DOHH2 (cell line): ENCODE results near the gene CNTN4.

Source experiments
- H3F3A ChIP-seq: fragments of 200-600 bp; sonication (generic), shearing (Covaris generic); 2 replicates; pipeline ENCODE4 v1.6.0; 2016; ENCODE audit warnings: antibody characterized with exemption, mild to moderate bottlenecking; ENCODE audit not compliant: control insufficient read depth, insufficient read depth
- H3K27ac ChIP-seq: fragments of 200-600 bp; sonication (generic); 2 replicates; pipeline ENCODE4 v1.5.1; 2014; ENCODE audit warnings: low read depth, mild to moderate bottlenecking, low read length, moderate library complexity
- H3K27me3 ChIP-seq: fragments of 200-600 bp; sonication (generic); 2 replicates; pipeline ENCODE4 v1.6.1; 2014; ENCODE audit warnings: mild to moderate bottlenecking, low read length, mixed read lengths; ENCODE audit not compliant: control insufficient read depth
- H3K36me3 ChIP-seq: fragments of 200-600 bp; sonication (generic); 2 replicates; pipeline ENCODE4 v1.6.1; 2014; ENCODE audit warnings: mild to moderate bottlenecking, low read length, moderate library complexity, mixed read lengths; ENCODE audit not compliant: control insufficient read depth
- H3K4me1 ChIP-seq: fragments of 200-600 bp; sonication (generic); 2 replicates; pipeline ENCODE4 v1.6.1; 2014; ENCODE audit warnings: mild to moderate bottlenecking, low read length, mixed read lengths; ENCODE audit not compliant: control insufficient read depth
- H3K4me2 ChIP-seq: fragments of 200-600 bp; sonication (generic); 2 replicates; pipeline ENCODE4 v1.6.0; 2014; ENCODE audit warnings: mild to moderate bottlenecking, low read length, moderate library complexity
- H3K4me3 ChIP-seq: fragments of 200-600 bp; sonication (generic); 2 replicates; pipeline ENCODE4 v1.5.1; 2014; ENCODE audit warnings: mild to moderate bottlenecking, low read length, mixed read lengths
- H3K79me2 ChIP-seq: fragments of 200-600 bp; sonication (generic); 2 replicates; pipeline ENCODE4 v1.6.1; 2014; ENCODE audit warnings: mild to moderate bottlenecking, low read length, mixed read lengths; ENCODE audit not compliant: control insufficient read depth
- H3K9me2 ChIP-seq: fragments of 200-600 bp; sonication (generic); replicated peaks from 2 replicates; pipeline ENCODE4 v1.6.1; 2014; ENCODE audit warnings: mild to moderate bottlenecking, low read length, mixed read lengths; ENCODE audit not compliant: control insufficient read depth
- H3K9me3 ChIP-seq: fragments of 200-600 bp; sonication (generic); 2 replicates; pipeline ENCODE4 v1.6.1; 2014; ENCODE audit warnings: antibody characterized with exemption, low read length, mixed read lengths; ENCODE audit not compliant: control insufficient read depth, insufficient read depth
- H4K20me1 ChIP-seq: fragments of 200-600 bp; sonication (generic); 2 replicates; pipeline ENCODE4 v1.6.0; 2014; ENCODE audit warnings: low read depth, mild to moderate bottlenecking, antibody characterized with exemption, low read length, moderate library complexity; ENCODE audit not compliant: control insufficient read depth, insufficient read depth
- CTCF ChIP-seq: fragments of 200-600 bp; sonication (generic); IDR thresholded peaks from one replicate; pipeline ENCODE4 v1.5.1; 2014; ENCODE audit warnings: antibody characterized with exemption, mild to moderate bottlenecking, low read depth, low read length; ENCODE audit not compliant: poor library complexity, severe bottlenecking
- EZH2phosphoT487 ChIP-seq: fragments of 200-600 bp; sonication (generic); IDR thresholded peaks from 2 replicates; pipeline ENCODE4 v1.6.1; 2017; ENCODE audit warnings: borderline replicate concordance, mild to moderate bottlenecking, antibody characterized with exemption, low read length, moderate library complexity, mixed read lengths

The CNTN4 gene

DNA sequence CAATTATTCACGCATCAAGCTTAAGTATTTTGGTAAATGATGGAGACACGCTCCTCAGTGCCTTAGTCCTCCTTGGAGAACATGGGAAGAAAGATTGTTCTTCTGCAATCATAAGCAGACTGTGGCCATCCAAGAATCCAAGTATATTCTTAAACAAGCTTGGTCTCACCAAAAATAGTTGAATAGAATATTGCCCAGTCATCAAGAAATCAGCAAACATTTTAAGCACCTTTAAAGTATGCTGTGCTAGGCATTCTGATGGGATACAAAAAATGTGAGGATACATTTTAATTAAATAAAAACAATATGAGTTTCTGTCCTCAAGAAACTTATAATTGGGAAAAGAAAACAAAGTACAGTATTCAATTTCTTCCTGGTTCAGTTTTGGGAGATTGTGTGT is 445.5 kb downstream of the CNTN4 start:
- H3K4me3 ChIP-seq: no peak overlapping the region
- no peaks in the 10 kb centered on the region for H3K9me2 ChIP-seq
- no peak for TF ChIP-seq CTCF
- TF ChIP-seq EZH2phosphoT487: no peak
- no peaks in the 10 kb centered on the region for H3K4me1 ChIP-seq
- no peaks in the 10 kb centered on the region for H3F3A ChIP-seq
- no peaks in the 10 kb centered on the region for H3K79me2 ChIP-seq
- H3K27ac ChIP-seq: no peak overlapping the region
- H4K20me1 ChIP-seq: no peaks in the 10 kb centered on the region
- H3K27me3 ChIP-seq: no peaks in the 10 kb centered on the region
- no peak overlapping the region for H3K4me2 ChIP-seq
- no peaks in the 10 kb centered on the region for H3K36me3 ChIP-seq
- no peaks in the 10 kb centered on the region; the same call in 1 of the 2 replicates for H3K9me3 ChIP-seq

GRCh38 chr3:2544718-2545117 is 446.1 kb downstream of the CNTN4 start:
- TF ChIP-seq EZH2phosphoT487 (no peak), CTCF (no peak)
- H3K36me3 ChIP-seq: no peaks in the 10 kb centered on the region
- no peaks in the 10 kb centered on the region for H3K27me3 ChIP-seq
- no peaks in the 10 kb centered on the region; the same call in 1 of the 2 replicates for H3K9me3 ChIP-seq
- no peaks in the 10 kb centered on the region for H3K79me2 ChIP-seq
- no peak overlapping the region for H3K4me2 ChIP-seq
- no peak overlapping the region for H3K27ac ChIP-seq
- H3K9me2 ChIP-seq: no peaks in the 10 kb centered on the region
- no peaks in the 10 kb centered on the region for H3K4me1 ChIP-seq
- no peaks in the 10 kb centered on the region for H3F3A ChIP-seq
- no peaks in the 10 kb centered on the region for H4K20me1 ChIP-seq
- no peak overlapping the region for H3K4me3 ChIP-seq

GRCh38 chr3:2547049-2547448 is 448.4 kb downstream of the CNTN4 start:
- H3K36me3 ChIP-seq: no peaks in the 10 kb centered on the region
- no peaks in the 10 kb centered on the region for H3F3A ChIP-seq
- H3K27ac ChIP-seq: no peak overlapping the region
- H3K27me3 ChIP-seq: no peaks in the 10 kb centered on the region
- H3K9me2 ChIP-seq: no peaks in the 10 kb centered on the region
- H3K79me2 ChIP-seq: no peaks in the 10 kb centered on the region
- H3K9me3 ChIP-seq: no peaks in the 10 kb centered on the region; the same call in 1 of the 2 replicates
- no peak overlapping the region for H3K4me2 ChIP-seq
- H3K4me3 ChIP-seq: no peak overlapping the region
- no peak for TF ChIP-seq CTCF
- no peaks in the 10 kb centered on the region for H3K4me1 ChIP-seq
- H4K20me1 ChIP-seq: no peaks in the 10 kb centered on the region

DNA sequence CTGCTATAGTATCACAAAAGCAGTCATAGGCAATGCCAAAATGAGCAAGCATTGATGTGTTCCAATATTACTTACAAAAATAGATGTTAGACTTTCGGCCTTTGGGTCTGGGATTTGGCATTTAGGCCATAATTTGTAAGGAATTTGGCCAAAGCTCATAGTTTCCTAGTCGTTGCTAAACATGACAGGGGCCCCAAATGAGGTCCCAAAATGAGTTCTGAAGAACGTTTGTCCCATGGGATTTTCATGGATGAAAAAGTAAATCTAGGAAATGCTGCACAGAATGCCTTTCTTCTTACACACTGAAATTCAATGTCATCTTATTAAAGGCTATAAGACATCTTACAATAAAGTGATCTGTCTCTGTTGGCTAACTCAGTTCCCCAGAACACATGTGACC is 456.0 kb downstream of the CNTN4 start:
- Histone ChIP-seq H3K36me3 (no peaks in the 10 kb centered on the region), H3K27ac (no peak overlapping the region), H3K4me1 (no peaks in the 10 kb centered on the region), H3K4me3 (no peak overlapping the region), H3F3A (no peaks in the 10 kb centered on the region), H4K20me1 (no peaks in the 10 kb centered on the region), H3K9me2 (no peaks in the 10 kb centered on the region), H3K4me2 (no peak overlapping the region), H3K79me2 (no peaks in the 10 kb centered on the region), H3K9me3 (no peaks in the 10 kb centered on the region), H3K27me3 (no peaks in the 10 kb centered on the region)
- TF ChIP-seq EZH2phosphoT487 (no peak), CTCF (no peak)
